SIG-M5 treated with dmso at 0.1 percent for 504 hours (cell line): ENCODE measurements around the gene PDCL3.
A peak's percentile ranks its signal among the peaks of the same experiment; 100 is the strongest.

Experiments
- DNase-seq: peaks from one replicate; lab custom pipeline; 2025; ENCODE audit not compliant: unreplicated experiment; lab: John Stamatoyannopoulos, UW

PDCL3 gene

GRCh38 chr2:100560216-100560830, 2.5 kb upstream of the PDCL3 start:
- peak; percentile 13 for DNase-seq

- DNase-seq: no peak
Observed at GRCh38 chr2:100561191-100561590, 1.6 kb upstream of the PDCL3 start.

- DNase-seq: no peak
Observed at GRCh38 chr2:100563407-100564247, 834 bp downstream of the PDCL3 start.

GRCh38 chr2:100568989-100569388, 6.2 kb downstream of the PDCL3 start:
- DNase-seq: no peak

GRCh38 chr2:100571668-100572067, 8.9 kb downstream of the PDCL3 start:
- DNase-seq: peak; percentile 9

GRCh38 chr2:100577777-100578176, 15.0 kb downstream of the PDCL3 start:
- DNase-seq: no peak

GRCh38 chr2:100580367-100581276, 17.8 kb downstream of the PDCL3 start:
- peak; percentile 60 for DNase-seq

GRCh38 chr2:100581277-100581612, 18.5 kb downstream of the PDCL3 start:
- no peak for DNase-seq

GRCh38 chr2:100584816-100585215, 22.0 kb downstream of the PDCL3 start:
- no peak for DNase-seq

- peak; percentile 75 for DNase-seq
Observed at GRCh38 chr2:100588071-100588786, 25.4 kb downstream of the PDCL3 start.

GRCh38 chr2:100589527-100589926, 26.7 kb downstream of the PDCL3 start:
- DNase-seq: peak; percentile 13

GRCh38 chr2:100592226-100592625, 29.4 kb downstream of the PDCL3 start:
- peak; percentile 22 for DNase-seq

GRCh38 chr2:100596465-100596864, 33.7 kb downstream of the PDCL3 start:
- no peak for DNase-seq

GRCh38 chr2:100599566-100599965, 36.8 kb downstream of the PDCL3 start:
- no peak for DNase-seq

GRCh38 chr2:100601661-100602060, 38.9 kb downstream of the PDCL3 start:
- no peak for DNase-seq

GRCh38 chr2:100603414-100603813, 40.6 kb downstream of the PDCL3 start:
- no peak for DNase-seq

GRCh38 chr2:100603948-100604633, 41.3 kb downstream of the PDCL3 start:
- DNase-seq: no peak

GRCh38 chr2:100606332-100606725, 43.5 kb downstream of the PDCL3 start:
- no peak for DNase-seq

- peak; percentile 4 for DNase-seq
Observed at GRCh38 chr2:100606726-100607343, 44.0 kb downstream of the PDCL3 start.

- peak; percentile 57 for DNase-seq
Observed at GRCh38 chr2:100610381-100610831, 47.6 kb downstream of the PDCL3 start.
